Adrenal gland (tissue), 5 donors: Measurements from ENCODE around the gene AK4.

Experiments used
- POLR2A ChIP-seq, 2 donors: fragments of 450-650 bp; IDR thresholded peaks; one replicate each; pipeline ENCODE4 v1.6.1; 2017; ENCODE audit warnings: antibody characterized with exemption in 2 of 2, mild to moderate bottlenecking in 2 of 2, moderate library complexity in 1 of 2
- TF ChIP-seq, protein P1 (sequence below), 6 experiments: fragments of 450-650 bp in 4 of 6; fragments of 200-600 bp in 2 of 6; sonication (generic) in 1 of 6; IDR thresholded peaks; 1 replicate in 5 of 6; 2 replicates in 1 of 6; pipeline versions ENCODE4 v1.5.1 to v1.8.0; 2016 to 2021; ENCODE audit warnings: antibody characterized with exemption in 6 of 6, mild to moderate bottlenecking in 2 of 6, moderate library complexity in 1 of 6
- donor health status: DM: no; HTN: no; CAD: no.

DNA sequence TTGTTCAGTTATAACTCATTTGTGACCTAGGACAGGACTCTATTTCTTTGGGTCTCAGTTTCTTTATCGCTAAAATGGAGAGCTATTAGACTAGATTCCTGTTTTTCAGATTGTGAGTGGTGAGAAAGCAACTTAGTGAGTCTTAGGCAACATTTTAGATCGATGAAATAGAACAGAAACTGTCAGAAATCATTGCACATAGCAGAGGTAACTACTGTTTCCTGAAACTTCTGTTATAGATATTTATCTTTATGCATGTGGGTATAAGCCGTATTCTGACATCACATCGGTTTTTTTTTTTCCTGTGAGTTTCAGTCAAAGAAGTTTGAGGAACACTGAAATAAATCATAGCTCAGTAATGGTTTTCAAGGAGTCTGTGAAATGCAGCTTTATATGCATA, 119.3 kb downstream of the AK4 start:
- TF ChIP-seq POLR2A (IDR thresholded peaks at IDR 0.05) = no peak
- TF ChIP-seq, protein P1, sequence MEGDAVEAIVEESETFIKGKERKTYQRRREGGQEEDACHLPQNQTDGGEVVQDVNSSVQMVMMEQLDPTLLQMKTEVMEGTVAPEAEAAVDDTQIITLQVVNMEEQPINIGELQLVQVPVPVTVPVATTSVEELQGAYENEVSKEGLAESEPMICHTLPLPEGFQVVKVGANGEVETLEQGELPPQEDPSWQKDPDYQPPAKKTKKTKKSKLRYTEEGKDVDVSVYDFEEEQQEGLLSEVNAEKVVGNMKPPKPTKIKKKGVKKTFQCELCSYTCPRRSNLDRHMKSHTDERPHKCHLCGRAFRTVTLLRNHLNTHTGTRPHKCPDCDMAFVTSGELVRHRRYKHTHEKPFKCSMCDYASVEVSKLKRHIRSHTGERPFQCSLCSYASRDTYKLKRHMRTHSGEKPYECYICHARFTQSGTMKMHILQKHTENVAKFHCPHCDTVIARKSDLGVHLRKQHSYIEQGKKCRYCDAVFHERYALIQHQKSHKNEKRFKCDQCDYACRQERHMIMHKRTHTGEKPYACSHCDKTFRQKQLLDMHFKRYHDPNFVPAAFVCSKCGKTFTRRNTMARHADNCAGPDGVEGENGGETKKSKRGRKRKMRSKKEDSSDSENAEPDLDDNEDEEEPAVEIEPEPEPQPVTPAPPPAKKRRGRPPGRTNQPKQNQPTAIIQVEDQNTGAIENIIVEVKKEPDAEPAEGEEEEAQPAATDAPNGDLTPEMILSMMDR (IDR thresholded peaks at IDR 0.05) = no peak
